HG02571 (cell line): Measurements from ENCODE around the gene RPL13A.

Experiments used
- ATAC-seq: cut with Tn5 transposase; IDR thresholded peaks from one replicate; pipeline ENCODE4 v1.9.1; 2021; ENCODE audit warnings: mild to moderate bottlenecking, moderate library complexity; ENCODE audit not compliant: unreplicated experiment

Gene RPL13A

GRCh38 chr19:49502866-49503581, 15.6 kb downstream of the RPL13A start:
- ATAC-seq = no peak

- no peak for ATAC-seq
Measured at GRCh38 chr19:49503582-49503962, 16.2 kb downstream of the RPL13A start.

- ATAC-seq = no peak
Measured at GRCh38 chr19:49506575-49507105, 19.2 kb downstream of the RPL13A start.

- ATAC-seq = no peak
Measured at GRCh38 chr19:49507803-49508494, 20.5 kb downstream of the RPL13A start.

GRCh38 chr19:49512970-49513745, 25.8 kb downstream of the RPL13A start:
- no peak for ATAC-seq

- ATAC-seq = no peak
Measured at GRCh38 chr19:49513746-49514118, 26.3 kb downstream of the RPL13A start.

GRCh38 chr19:49514151-49514550, 26.7 kb downstream of the RPL13A start:
- no peak for ATAC-seq

GRCh38 chr19:49515767-49516166, 28.4 kb downstream of the RPL13A start:
- ATAC-seq = no peak

GRCh38 chr19:49518033-49518432, 30.6 kb downstream of the RPL13A start:
- no peak for ATAC-seq

- no peak for ATAC-seq
Measured at GRCh38 chr19:49520705-49521319, 33.4 kb downstream of the RPL13A start.

- ATAC-seq = no peak
Measured at GRCh38 chr19:49524812-49525455, 37.5 kb downstream of the RPL13A start.

- ATAC-seq = no peak
Measured at GRCh38 chr19:49528211-49528771, 40.9 kb downstream of the RPL13A start.

- ATAC-seq = no peak
Measured at GRCh38 chr19:49530708-49531107, 43.3 kb downstream of the RPL13A start.

- ATAC-seq = peak; percentile 75
Measured at GRCh38 chr19:49533551-49534488, 46.4 kb downstream of the RPL13A start.

- ATAC-seq = no peak
Measured at GRCh38 chr19:49534632-49535385, 47.4 kb downstream of the RPL13A start.

GRCh38 chr19:49536921-49537462, 49.6 kb downstream of the RPL13A start:
- ATAC-seq = no peak

GRCh38 chr19:49538643-49539042, 51.2 kb downstream of the RPL13A start:
- ATAC-seq = no peak
